ENCODE results near the gene LRRC47.

DNA sequence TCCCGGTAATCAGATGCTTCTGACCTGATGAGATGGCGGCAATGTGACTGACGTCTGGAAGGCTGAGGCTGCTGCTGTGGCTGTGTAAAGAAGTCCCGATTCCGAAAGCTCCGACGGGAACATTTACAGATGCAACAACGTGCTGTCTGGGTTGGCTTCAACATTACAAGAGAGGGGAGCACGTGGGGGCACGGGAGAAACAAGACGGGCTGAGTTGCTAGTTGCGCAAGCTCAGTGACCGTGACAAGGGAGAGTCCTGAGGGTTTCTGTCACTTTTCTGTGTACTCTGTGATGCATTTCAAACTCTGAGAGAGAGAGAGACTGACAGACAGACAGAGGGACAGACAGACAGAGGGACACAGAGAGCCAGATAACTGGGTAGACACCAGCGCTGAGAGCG lies 25.6 kb upstream of the LRRC47 start:
- TF ChIP-seq, protein P1, sequence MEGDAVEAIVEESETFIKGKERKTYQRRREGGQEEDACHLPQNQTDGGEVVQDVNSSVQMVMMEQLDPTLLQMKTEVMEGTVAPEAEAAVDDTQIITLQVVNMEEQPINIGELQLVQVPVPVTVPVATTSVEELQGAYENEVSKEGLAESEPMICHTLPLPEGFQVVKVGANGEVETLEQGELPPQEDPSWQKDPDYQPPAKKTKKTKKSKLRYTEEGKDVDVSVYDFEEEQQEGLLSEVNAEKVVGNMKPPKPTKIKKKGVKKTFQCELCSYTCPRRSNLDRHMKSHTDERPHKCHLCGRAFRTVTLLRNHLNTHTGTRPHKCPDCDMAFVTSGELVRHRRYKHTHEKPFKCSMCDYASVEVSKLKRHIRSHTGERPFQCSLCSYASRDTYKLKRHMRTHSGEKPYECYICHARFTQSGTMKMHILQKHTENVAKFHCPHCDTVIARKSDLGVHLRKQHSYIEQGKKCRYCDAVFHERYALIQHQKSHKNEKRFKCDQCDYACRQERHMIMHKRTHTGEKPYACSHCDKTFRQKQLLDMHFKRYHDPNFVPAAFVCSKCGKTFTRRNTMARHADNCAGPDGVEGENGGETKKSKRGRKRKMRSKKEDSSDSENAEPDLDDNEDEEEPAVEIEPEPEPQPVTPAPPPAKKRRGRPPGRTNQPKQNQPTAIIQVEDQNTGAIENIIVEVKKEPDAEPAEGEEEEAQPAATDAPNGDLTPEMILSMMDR (IDR thresholded peaks at IDR 0.05; ENCODE audit: low read length): no peak
- TF ChIP-seq EZH2 (optimal IDR thresholded peaks at IDR 0.05; ENCODE audit: low read depth, low read length) (no peak), EZH2phosphoT487 (IDR thresholded peaks at IDR 0.05; ENCODE audit: low read length) (no peak)
